HepG2 (cell line): Measurements from ENCODE around the gene ZBTB20. TPM values are rescaled to one million over a fixed set of nuclear protein-coding genes. Genes with fewer than 3 reads are reported as not detected.

ENCODE experiments used
- ATAC-seq: fragments of 200-7000 bp; cut with Tn5 transposase; 3 replicates; pipeline ENCODE4 v1.9.1; 2020; ENCODE audit warnings: mild to moderate bottlenecking, moderate library complexity
- BruUV-seq: library from RNA; stranded (reverse); fragments of 400-500 nt; replicated peaks from 2 replicates; lab custom pipeline; 2021; lab: Mats Ljungman, UMichigan
- CTCF ChIA-PET: fragments of 300-600 bp; formaldehyde crosslinking; extraction: SDS; loops from one replicate; lab custom pipeline; 2021; ENCODE audit warnings: low total read pairs, inconsistent platforms, low intra/inter-chr PET ratio; lab: Yijun Ruan, JAX
- POLR2A ChIA-PET: fragments of 350-600 bp; sonication (Branson Sonifier 250); formaldehyde crosslinking; loops from one replicate; lab custom pipeline; 2020; ENCODE audit warnings: antibody characterized with exemption, inconsistent platforms; lab: Yijun Ruan, JAX
- DNase-seq: peaks from one replicate; pipeline ENCODE4 v3.0.0-alpha.2; 2015; ENCODE audit warnings: low spot score
- FAIRE-seq: peaks from 3 replicates; lab custom pipeline; 2011; peaks lifted over from hg19 to GRCh38; lab: Jason Lieb, UNC
- H2AFZ ChIP-seq: one replicate; pipeline ENCODE4 v1.6.1; 2011; ENCODE audit warnings: low read length, inconsistent platforms
- H3K27ac ChIP-seq: fragments of 300-600 bp; 3 replicates; pipeline ENCODE4 v1.8.0; 2011; ENCODE audit warnings: mixed run types, mild to moderate bottlenecking, mixed read lengths, low read length, inconsistent platforms; ENCODE audit not compliant: insufficient read depth; ENCODE audit errors: extremely low read length
- H3K27me3 ChIP-seq, 2 experiments: fragments of 200-600 bp in 1 of 2; 2 replicates in 1 of 2; 3 replicates in 1 of 2; pipeline versions ENCODE4 v1.6.0 to v1.8.0; 2011; ENCODE audit warnings: low read length in 2 of 2, mild to moderate bottlenecking in 2 of 2, moderate library complexity in 2 of 2, inconsistent platforms in 1 of 2; ENCODE audit not compliant: insufficient read depth in 2 of 2, control insufficient read depth in 1 of 2
- H3K36me3 ChIP-seq, 2 experiments: fragments of 200-600 bp in 1 of 2; replicated peaks in 1 of 2; 2 replicates in 1 of 2; 3 replicates in 1 of 2; pipeline versions ENCODE4 v1.5.1 to v1.8.0; 2011; ENCODE audit warnings: low read length in 2 of 2, inconsistent platforms in 1 of 2; ENCODE audit not compliant: insufficient read depth in 2 of 2, control insufficient read depth in 1 of 2
- H3K4me1 ChIP-seq: 2 replicates; pipeline ENCODE4 v1.5.1; 2012; ENCODE audit warnings: low read length, inconsistent platforms; ENCODE audit not compliant: insufficient read depth
- H3K4me2 ChIP-seq: 2 replicates; pipeline ENCODE4 v1.6.0; 2011; ENCODE audit warnings: low read depth, low read length, inconsistent platforms
- H3K4me3 ChIP-seq, 3 experiments: fragments of 200-600 bp in 1 of 3; sonication (generic), shearing (Covaris generic) in 1 of 3; replicated peaks in 1 of 3; 2 replicates each; pipeline ENCODE4 v1.5.1; 2011 to 2016; ENCODE audit warnings: low read length in 3 of 3, inconsistent platforms in 2 of 3, low read depth in 2 of 3, mild to moderate bottlenecking in 2 of 3, control low read depth in 1 of 3, mixed read lengths in 1 of 3; ENCODE audit not compliant: insufficient read depth in 1 of 3
- H3K79me2 ChIP-seq: one replicate; pipeline ENCODE4 v1.6.1; 2011; ENCODE audit warnings: low read length, inconsistent platforms; ENCODE audit not compliant: insufficient read depth
- H3K9ac ChIP-seq: 2 replicates; pipeline ENCODE4 v1.6.0; 2011; ENCODE audit warnings: mild to moderate bottlenecking, low read depth, low read length, inconsistent platforms; ENCODE audit not compliant: insufficient read depth
- H3K9me3 ChIP-seq: 2 replicates; pipeline ENCODE4 v1.5.1; 2012; ENCODE audit warnings: mild to moderate bottlenecking, low read length
- H4K20me1 ChIP-seq: 2 replicates; pipeline ENCODE4 v1.6.0; 2011; ENCODE audit warnings: inconsistent platforms, mild to moderate bottlenecking, low read length, moderate library complexity; ENCODE audit not compliant: insufficient read depth
- DRAP1 ChIP-seq: IDR thresholded peaks from 2 replicates; pipeline ENCODE4 v1.6.1; 2016; ENCODE audit warnings: missing genetic modification reagents, missing compliant biosample characterization
- HNRNPH1 ChIP-seq: fragments of 200-400 bp; formaldehyde crosslinking; optimal IDR thresholded peaks from 2 replicates; pipeline ENCODE3; 2017; ENCODE audit warnings: mild to moderate bottlenecking, low read depth, low read length
- MAZ ChIP-seq, 2 experiments: sonication (generic) in 1 of 2; formaldehyde crosslinking in 1 of 2; IDR thresholded peaks; 2 replicates each; pipeline versions ENCODE4 v1.5.0 to v1.6.1; 2012 to 2020; ENCODE audit warnings: low read depth in 2 of 2, mild to moderate bottlenecking in 2 of 2, borderline replicate concordance in 1 of 2, improper control_type of control experiment in 1 of 2, low read length in 1 of 2, missing genetic modification reagents in 1 of 2, moderate library complexity in 1 of 2
- SMAD1 ChIP-seq: sonication (generic); formaldehyde crosslinking; IDR thresholded peaks from 2 replicates; pipeline ENCODE4 v1.4.0; 2020; ENCODE audit warnings: missing genetic modification reagents, low read depth, mild to moderate bottlenecking, borderline replicate concordance
- ZBTB43 ChIP-seq: sonication (generic); formaldehyde crosslinking; conservative IDR thresholded peaks from 2 replicates; pipeline ENCODE4 v1.4.0; 2020; ENCODE audit warnings: missing genetic modification reagents
- ZNF558 ChIP-seq: sonication (generic); formaldehyde crosslinking; IDR thresholded peaks from 2 replicates; pipeline ENCODE4 v1.9.0; 2022; ENCODE audit warnings: mild to moderate bottlenecking, missing genetic modification reagents, borderline replicate concordance
- ZNF670 ChIP-seq: sonication (generic); formaldehyde crosslinking; IDR thresholded peaks from 2 replicates; pipeline ENCODE4 v1.8.0; 2022; ENCODE audit warnings: mild to moderate bottlenecking, missing genetic modification reagents, borderline replicate concordance
- WGBS: methylation state at CpG from one replicate; pipeline ENCODE4 v1.1.6; 2017; ENCODE audit warnings: low lambda C conversion rate; 5-methylcytosine and 5-hydroxymethylcytosine counted together
- in situ Hi-C: cut with HindIII; loops from 2 replicates; pipeline ENCODE4 v1.10.0; 2017; ENCODE audit warnings: low pct_unique_long_range_greater_than_20kb; ENCODE audit not compliant: extremely low pct_ligation_motif_present
- intact Hi-C: fragments of 100-400 bp; cut with micrococcal nuclease; formaldehyde crosslinking; loops from one replicate; pipeline ENCODE4 v1.10.0; 2022; ENCODE audit not compliant: unreplicated experiment
- polyA plus RNA-seq, 8 experiments: library from polyadenylated mRNA; depleted of rRNA in 3 of 8; stranded (reverse) in 7 of 8; unstranded in 1 of 8; fragments of >200 nt; fragmentation: Illumina TruSeq in 4 of 8; extraction: Trizol in 4 of 8; gene quantifications; 2 replicates each; pipeline versions ENCODE4 v1.2.1 to v1.2.3, GENCODE V29; 2011 to 2016; ENCODE audit warnings: low read depth in 4 of 8, missing spikeins in 1 of 8, mixed read lengths in 1 of 8; ENCODE audit not compliant: insufficient read depth in 1 of 8
- total RNA-seq, 5 experiments: library from RNA; depleted of rRNA; stranded (reverse); fragments of >200 nt; fragmentation: Illumina TruSeq; extraction: Trizol; gene quantifications; 2 replicates each; pipeline ENCODE4 v1.2.3, GENCODE V29; 2016; ENCODE audit warnings: low read depth in 1 of 5

The ZBTB20 gene
- total and polyA plus RNA-seq, 2 of the 13 experiments (the other 11 are each of a cell fraction or from before 2014, with no cell fraction given): 1.9 to 8.8 TPM

GRCh38 chr3:114666623-114667022 lies 480.5 kb downstream of the ZBTB20 start:
- no peak overlapping the region for H3K27ac ChIP-seq
- H3K9ac ChIP-seq: no peak overlapping the region
- 97% methylated on average over 3 of the region's 3 CpGs for whole genome bisulfite sequencing
- H2AFZ ChIP-seq: no peak overlapping the region
- H4K20me1 ChIP-seq: no peaks in the 10 kb centered on the region
- intact Hi-C loops: no loop called here
- CTCF ChIA-PET: no interaction called here
- H3K79me2 ChIP-seq: no peaks in the 10 kb centered on the region
- H3K4me1 ChIP-seq: no peaks in the 10 kb centered on the region
- no peaks in the 10 kb centered on the region for H3K36me3 ChIP-seq
- FAIRE-seq (no peak), DNase-seq (no peak)
- H3K4me3 ChIP-seq: no peak overlapping the region
- no peaks in the 10 kb centered on the region for H3K27me3 ChIP-seq
- no peak for TF ChIP-seq DRAP1 (CRISPR knock-in tag)
- no peak for TF ChIP-seq ZBTB43 (CRISPR knock-in tag)
- no peak for TF ChIP-seq MAZ (IDR thresholded peaks at IDR 0.05; ENCODE audit: borderline replicate concordance, low read depth, low read length)
- TF ChIP-seq MAZ (CRISPR knock-in tag; IDR thresholded peaks at IDR 0.05; ENCODE audit: low read depth): no peak
- TF ChIP-seq, all 625 proteins: peak for 0
- BruUV-seq: no TSS peak
- no peaks in the 10 kb centered on the region for H3K9me3 ChIP-seq
- H3K4me2 ChIP-seq: no peak overlapping the region
- in situ Hi-C loops: no loop called here
- ATAC-seq: no peak
- POLR2A ChIA-PET: no interaction called here

GRCh38 chr3:114664006-114664405 lies 483.1 kb downstream of the ZBTB20 start:
- no peak for TF ChIP-seq SMAD1
- no peak for TF ChIP-seq ZNF670
- TF ChIP-seq HNRNPH1: no peak
- TF ChIP-seq ZNF558 (CRISPR knock-in tag): no peak
- H3K27ac ChIP-seq: no peak overlapping the region
- peaks cover 7% of the 10 kb centered on the region for H3K4me1 ChIP-seq
- H3K9me3 ChIP-seq: no peaks in the 10 kb centered on the region
- no peak overlapping the region for H3K4me3 ChIP-seq
- H4K20me1 ChIP-seq: no peaks in the 10 kb centered on the region
- DNase-seq: no peak
- BruUV-seq: no TSS peak
- FAIRE-seq: no peak
- H3K27me3 ChIP-seq: no peaks in the 10 kb centered on the region
- H3K9ac ChIP-seq: no peak overlapping the region
- POLR2A ChIA-PET: no interaction called here
- H3K36me3 ChIP-seq: no peaks in the 10 kb centered on the region
- CTCF ChIA-PET: no interaction called here
- H3K79me2 ChIP-seq: no peaks in the 10 kb centered on the region
- H3K4me2 ChIP-seq: no peak overlapping the region
- in situ Hi-C loops (no loop called here), intact Hi-C loops (no loop called here)
- no peak for ATAC-seq
- no peak overlapping the region for H2AFZ ChIP-seq
